Right lobe of liver (tissue), 6 donors: ENCODE results near the gene SLC35G6. TPM values are rescaled to one million over a fixed set of nuclear protein-coding genes. Genes with fewer than 3 reads are reported as not detected.
"Not testable (repeated sequence)": the region's sequence is repeated elsewhere in the genome, so short reads cannot be mapped to it uniquely, and the experiment has no call there.

Experiments used
- ATAC-seq, 4 donors: fragments of 200-7000 bp; cut with Tn5 transposase; one replicate each; pipeline ENCODE4 v1.9.1; 2020; ENCODE audit warnings: mild to moderate bottlenecking in 4 of 4, moderate library complexity in 4 of 4
- DNase-seq, 3 donors: peaks; one replicate each; pipeline ENCODE4 v3.0.0-alpha.2; 2020
- H3K27ac ChIP-seq, 3 donors: fragments of 200-600 bp; one replicate each; pipeline ENCODE4 v1.8.0; 2022
- H3K27me3 ChIP-seq, 2 donors: fragments of 200-600 bp; one replicate each; pipeline ENCODE4 v1.8.0; 2022
- H3K36me3 ChIP-seq, 4 donors: fragments of 200-600 bp; sonication (generic) in 1 of 4; one replicate each; pipeline versions ENCODE4 v1.5.1 to v1.8.0; 2017 to 2022; ENCODE audit warnings: control low read depth in 1 of 4
- H3K4me1 ChIP-seq, 4 donors: fragments of 200-600 bp; sonication (generic) in 1 of 4; one replicate each; pipeline versions ENCODE4 v1.5.1 to v1.8.0; 2017 to 2022; ENCODE audit warnings: control low read depth in 1 of 4
- H3K4me3 ChIP-seq, 3 donors: fragments of 200-600 bp; one replicate each; pipeline ENCODE4 v1.8.0; 2022
- H3K9me3 ChIP-seq, 4 donors: fragments of 200-600 bp; sonication (generic) in 1 of 4; one replicate each; pipeline versions ENCODE4 v1.5.1 to v1.8.0; 2017 to 2022; ENCODE audit warnings: control low read depth in 1 of 4
- POLR2A ChIP-seq: fragments of 450-650 bp; IDR thresholded peaks from one replicate; pipeline ENCODE4 v1.6.1; 2017; ENCODE audit warnings: antibody characterized with exemption, mild to moderate bottlenecking
- WGBS: methylation state at CpG from one replicate; pipeline ENCODE4 v1.1.6; 2018; ENCODE audit warnings: low coverage, low lambda C conversion rate; ENCODE audit not compliant: insufficient coverage; ENCODE audit errors: missing lambda C conversion rate; 5-methylcytosine and 5-hydroxymethylcytosine counted together
- intact Hi-C, 2 donors: fragments of 100-400 bp; cut with DNase I; formaldehyde crosslinking; loops; one replicate each; pipeline versions ENCODE4 v1.11.2 to v1.14.1; 2022
- total RNA-seq, 6 experiments: library from RNA; depleted of rRNA in 2 of 6; stranded (reverse); fragments of >200 nt in 2 of 6; fragmentation: NEBNext Ultra II Directional in 3 of 6; extraction: Animal tissue kit (Norgen Biotek cat#: 25700) in 3 of 6; gene quantifications; one replicate each; pipeline versions ENCODE4 v1.1.0 to v1.2.4, GENCODE V29; 2016 to 2023
- TF ChIP-seq, protein P1 (sequence below), 4 donors: fragments of 200-600 bp in 3 of 4; fragments of 450-650 bp in 1 of 4; IDR thresholded peaks; one replicate each; pipeline versions ENCODE4 v1.5.1 to v1.8.0; 2016 to 2022; ENCODE audit warnings: antibody characterized with exemption in 4 of 4, mild to moderate bottlenecking in 2 of 4
- donor health status: DM: no; HTN: yes; CAD: no.
- donor health status: DM: no; HTN: no; CAD: no.
- donor health status: DM: no; HTN: no; CAD: no.
- donor health status: DM: no; HTN: yes; CAD: no.
- donor health status: DM: no; HTN: yes; CAD: no.

SLC35G6 gene
- total RNA-seq, 6 experiments from 2014 or later: not detected

DNA sequence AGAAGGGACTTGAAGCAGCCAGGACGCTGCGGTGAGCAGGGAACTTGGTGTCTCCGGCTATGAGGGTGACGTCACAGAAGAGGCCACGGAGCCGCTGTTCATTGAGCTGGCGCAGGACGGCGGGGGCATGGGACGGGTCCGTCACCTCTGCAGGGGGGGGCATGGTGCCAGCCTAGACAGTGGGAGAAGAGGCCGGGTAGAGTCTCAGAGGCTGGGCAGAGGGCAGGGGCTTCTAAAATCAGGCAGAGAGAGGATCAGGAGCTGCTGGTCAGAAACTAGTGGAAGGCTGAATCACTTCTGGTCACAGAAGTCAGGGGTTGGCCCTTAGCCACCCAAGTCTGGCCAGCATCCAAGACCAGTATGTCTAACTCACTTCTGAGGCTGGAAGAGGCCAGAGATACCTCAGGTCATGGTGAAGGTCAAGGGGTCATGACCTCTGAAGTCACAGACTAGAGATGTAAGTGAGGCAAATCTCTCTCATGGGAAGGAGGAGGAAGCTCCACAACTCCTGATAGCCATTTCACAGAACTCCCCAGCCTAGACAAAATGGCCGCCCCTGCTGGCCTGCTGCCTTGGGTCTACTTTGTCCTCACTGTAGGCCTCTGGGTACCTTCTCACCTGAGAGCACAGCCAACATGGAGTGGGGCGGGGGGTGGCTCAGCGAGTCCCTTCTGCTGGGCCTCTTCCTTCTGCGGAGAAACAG lies 14.5 kb upstream of the SLC35G6 start:
- peak in 2 of 3 donors; percentile 78 for DNase-seq
- peaks cover 0 to 3% (median 0%) of the 10 kb centered on the region in 4 donors for H3K36me3 ChIP-seq
- peaks cover 0 to 37% (median 9%) of the 10 kb centered on the region in 4 donors for H3K4me1 ChIP-seq
- H3K9me3 ChIP-seq: no peaks in the 10 kb centered on the region
- WGBS: 20% methylated on average over 2 of the region's 16 CpGs
- peak overlapping the region in 2 of 3 donors; percentile 33 to 43 for H3K27ac ChIP-seq
- no peak overlapping the region for H3K4me3 ChIP-seq
- TF ChIP-seq, protein P1, sequence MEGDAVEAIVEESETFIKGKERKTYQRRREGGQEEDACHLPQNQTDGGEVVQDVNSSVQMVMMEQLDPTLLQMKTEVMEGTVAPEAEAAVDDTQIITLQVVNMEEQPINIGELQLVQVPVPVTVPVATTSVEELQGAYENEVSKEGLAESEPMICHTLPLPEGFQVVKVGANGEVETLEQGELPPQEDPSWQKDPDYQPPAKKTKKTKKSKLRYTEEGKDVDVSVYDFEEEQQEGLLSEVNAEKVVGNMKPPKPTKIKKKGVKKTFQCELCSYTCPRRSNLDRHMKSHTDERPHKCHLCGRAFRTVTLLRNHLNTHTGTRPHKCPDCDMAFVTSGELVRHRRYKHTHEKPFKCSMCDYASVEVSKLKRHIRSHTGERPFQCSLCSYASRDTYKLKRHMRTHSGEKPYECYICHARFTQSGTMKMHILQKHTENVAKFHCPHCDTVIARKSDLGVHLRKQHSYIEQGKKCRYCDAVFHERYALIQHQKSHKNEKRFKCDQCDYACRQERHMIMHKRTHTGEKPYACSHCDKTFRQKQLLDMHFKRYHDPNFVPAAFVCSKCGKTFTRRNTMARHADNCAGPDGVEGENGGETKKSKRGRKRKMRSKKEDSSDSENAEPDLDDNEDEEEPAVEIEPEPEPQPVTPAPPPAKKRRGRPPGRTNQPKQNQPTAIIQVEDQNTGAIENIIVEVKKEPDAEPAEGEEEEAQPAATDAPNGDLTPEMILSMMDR (IDR thresholded peaks at IDR 0.05): no peak
- no peaks in the 10 kb centered on the region for H3K27me3 ChIP-seq
- ATAC-seq: peak; percentile 51 to 58 (median 56)
- intact Hi-C loops: no loop called here

- intact Hi-C loops: no loop called here
- H3K36me3 ChIP-seq: peaks cover 0 to 3% (median 0%) of the 10 kb centered on the region in 4 donors
- WGBS: 100% methylated on average over 1 of the region's 3 CpGs
Observed at GRCh38 chr17:7467498-7467897, 13.7 kb upstream of the SLC35G6 start.

GRCh38 chr17:7468290-7468689 lies 13.0 kb upstream of the SLC35G6 start:
- Histone ChIP-seq H3K9me3 (no peaks in the 10 kb centered on the region), H3K36me3 (peaks cover 0 to 2% (median 0%) of the 10 kb centered on the region in 4 donors), H3K27me3 (no peaks in the 10 kb centered on the region), H3K4me3 (no peak overlapping the region), H3K27ac (no peak overlapping the region), H3K4me1 (peaks cover 0 to 37% (median 9%) of the 10 kb centered on the region in 4 donors)
- ATAC-seq (no peak), DNase-seq (no peak)
- TF ChIP-seq, protein P1 (IDR thresholded peaks at IDR 0.05): no peak
- TF ChIP-seq POLR2A: no peak
- intact Hi-C loops: no loop called here
- 87% methylated on average over 3 of the region's 11 CpGs for WGBS

More at GRCh38 chr17:7467498-7467897, 13.7 kb upstream of the SLC35G6 start:
- no peak overlapping the region for H3K4me3 ChIP-seq
- TF ChIP-seq, protein P1 (IDR thresholded peaks at IDR 0.05): no peak
- no peak for TF ChIP-seq POLR2A
- no peaks in the 10 kb centered on the region for H3K27me3 ChIP-seq
- DNase-seq (no peak), ATAC-seq (no peak)
- no peaks in the 10 kb centered on the region for H3K9me3 ChIP-seq
- H3K27ac ChIP-seq: peak overlapping the region in 2 of 3 donors; percentile 33 to 43
- H3K4me1 ChIP-seq: peaks cover 0 to 37% (median 9%) of the 10 kb centered on the region in 4 donors

- H3K9me3 ChIP-seq: no peaks in the 10 kb centered on the region
- DNase-seq (no peak), ATAC-seq (no peak)
- H3K27ac ChIP-seq: no peak overlapping the region
- no peak overlapping the region for H3K4me3 ChIP-seq
- peaks cover 0 to 37% (median 9%) of the 10 kb centered on the region in 4 donors for H3K4me1 ChIP-seq
- intact Hi-C loops: no loop called here
- TF ChIP-seq POLR2A: no peak
- TF ChIP-seq, protein P1 (IDR thresholded peaks at IDR 0.05): no peak
- no peaks in the 10 kb centered on the region for H3K27me3 ChIP-seq
- H3K36me3 ChIP-seq: no peaks in the 10 kb centered on the region
- WGBS: 52% methylated on average over 12 of the region's 12 CpGs
Observed at GRCh38 chr17:7468804-7469389, 12.3 kb upstream of the SLC35G6 start.

DNA sequence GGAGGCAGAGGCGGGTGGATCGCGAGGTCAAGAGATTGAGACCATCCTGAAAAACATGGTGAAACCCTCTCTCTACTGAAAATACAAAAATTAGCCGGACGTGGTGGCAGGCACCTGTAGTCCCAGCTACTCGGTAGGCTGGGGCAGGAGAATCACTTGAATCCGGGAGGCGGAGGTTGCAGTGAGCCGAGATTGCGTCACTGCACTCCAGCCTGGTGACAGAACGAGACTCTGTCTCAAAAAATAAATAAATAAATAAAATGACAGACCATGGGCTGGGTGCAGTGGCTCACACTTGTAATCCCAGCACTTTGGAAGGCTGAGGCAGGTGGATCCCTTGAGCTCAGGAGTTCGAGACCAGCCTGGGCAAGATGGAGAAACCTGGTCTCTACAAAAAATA lies 11.4 kb upstream of the SLC35G6 start:
- Histone ChIP-seq H3K27ac (peak overlapping the region in 1 of 3 donors; percentile 30), H3K4me1 (peaks cover 0 to 44% (median 12%) of the 10 kb centered on the region in 4 donors)
- H3K4me3 ChIP-seq, H3K27me3 ChIP-seq, DNase-seq, H3K9me3 ChIP-seq, H3K36me3 ChIP-seq, intact Hi-C loops: not testable (repeated sequence)
- ATAC-seq: peak in 1 of 4 donors; percentile 6
- WGBS: 62% methylated on average over 10 of the region's 12 CpGs

DNA sequence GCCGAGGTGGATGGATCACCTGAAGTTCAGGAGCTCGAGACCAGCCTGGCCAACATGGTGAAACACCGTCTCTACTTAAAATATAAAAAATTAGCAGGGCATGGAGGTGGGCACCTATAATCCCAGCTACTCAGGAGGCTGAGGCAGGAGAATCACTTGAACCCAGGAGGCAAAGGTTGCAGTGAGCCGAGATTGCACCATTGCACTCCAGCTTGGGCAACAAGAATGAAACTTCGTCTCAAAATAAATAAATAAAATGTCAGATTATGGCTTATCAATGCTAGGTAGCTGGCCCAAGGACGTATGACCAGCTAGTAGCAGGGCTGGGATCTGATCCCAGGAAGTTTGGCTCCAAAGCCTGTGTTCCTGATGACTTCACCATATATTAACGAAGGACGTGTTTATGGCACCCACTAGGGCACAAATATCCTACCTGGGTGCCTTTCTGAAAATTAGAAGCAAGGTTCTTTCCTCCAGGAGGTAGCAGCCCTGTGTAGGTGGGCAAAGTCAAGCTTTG lies 10.7 kb upstream of the SLC35G6 start:
- DNase-seq, H3K9me3 ChIP-seq, H3K27me3 ChIP-seq, H3K36me3 ChIP-seq, intact Hi-C loops, H3K4me3 ChIP-seq: not testable (repeated sequence)
- peaks cover 0 to 47% (median 15%) of the 10 kb centered on the region in 4 donors for H3K4me1 ChIP-seq
- ATAC-seq: peak in 3 of 4 donors; percentile 43 to 72 (median 60)
- peak overlapping the region in 1 of 3 donors; percentile 30 for H3K27ac ChIP-seq
- WGBS: 56% methylated on average over 8 of the region's 8 CpGs
